GM18519 (cell line): ENCODE results near the gene STAMBPL1.
A peak's percentile ranks its signal among the peaks of the same experiment; 100 is the strongest.
"Not testable (repeated sequence)": the region's sequence is repeated elsewhere in the genome, so short reads cannot be mapped to it uniquely, and the experiment has no call there.

ENCODE experiments used
- ATAC-seq: cut with Tn5 transposase; IDR thresholded peaks from one replicate; pipeline ENCODE4 v1.9.1; 2021; ENCODE audit warnings: mild to moderate bottlenecking, moderate library complexity; ENCODE audit not compliant: unreplicated experiment, low FRiP score

STAMBPL1 gene

GRCh38 chr10:88916986-88917385 lies 36.9 kb downstream of the STAMBPL1 start:
- ATAC-seq, result no peak

GRCh38 chr10:88918191-88918905 lies 38.3 kb downstream of the STAMBPL1 start:
- ATAC-seq, result no peak

GRCh38 chr10:88919041-88919440 lies 39.0 kb downstream of the STAMBPL1 start:
- no peak for ATAC-seq

- ATAC-seq, result no peak
Measured at GRCh38 chr10:88920198-88920597, 40.2 kb downstream of the STAMBPL1 start.

- no peak for ATAC-seq
Measured at GRCh38 chr10:88920986-88921593, 41.0 kb downstream of the STAMBPL1 start.

- no peak for ATAC-seq
Measured at GRCh38 chr10:88922041-88922440, 42.0 kb downstream of the STAMBPL1 start.

- ATAC-seq, result no peak
Measured at GRCh38 chr10:88923520-88923919, 43.5 kb downstream of the STAMBPL1 start.

- no peak for ATAC-seq
Measured at GRCh38 chr10:88926566-88927415, 46.7 kb downstream of the STAMBPL1 start.

- ATAC-seq, result no peak
Measured at GRCh38 chr10:88927416-88927690, 47.3 kb downstream of the STAMBPL1 start.

- ATAC-seq, result no peak
Measured at GRCh38 chr10:88928254-88928653, 48.2 kb downstream of the STAMBPL1 start.

- no peak for ATAC-seq
Measured at GRCh38 chr10:88931548-88931947, 51.5 kb downstream of the STAMBPL1 start.

GRCh38 chr10:88932029-88932428 lies 52.0 kb downstream of the STAMBPL1 start:
- ATAC-seq, result not testable (repeated sequence)

GRCh38 chr10:88932539-88933256 lies 52.7 kb downstream of the STAMBPL1 start:
- ATAC-seq, result peak; percentile 53

GRCh38 chr10:88933564-88933963 lies 53.5 kb downstream of the STAMBPL1 start:
- ATAC-seq, result no peak

GRCh38 chr10:88934900-88935672 lies 55.0 kb downstream of the STAMBPL1 start:
- no peak for ATAC-seq

GRCh38 chr10:88936656-88937055 lies 56.6 kb downstream of the STAMBPL1 start:
- no peak for ATAC-seq

- ATAC-seq, result no peak
Measured at GRCh38 chr10:88938039-88938438, 58.0 kb downstream of the STAMBPL1 start.

GRCh38 chr10:88938938-88939337 lies 58.9 kb downstream of the STAMBPL1 start:
- ATAC-seq, result no peak

GRCh38 chr10:88941026-88941425 lies 61.0 kb downstream of the STAMBPL1 start:
- ATAC-seq, result no peak

GRCh38 chr10:88943778-88944177 lies 63.7 kb downstream of the STAMBPL1 start:
- no peak for ATAC-seq
